Esophagus squamous epithelium (tissue), 5 donors: Measurements from ENCODE around the gene EEF1AKMT1. TPM values are rescaled to one million over a fixed set of nuclear protein-coding genes. Genes with fewer than 3 reads are reported as not detected.

Experiments
- DNase-seq: peaks from one replicate; lab custom pipeline; 2025; lab: John Stamatoyannopoulos, UW
- H3K27ac ChIP-seq, 4 donors: fragments of 200-600 bp; sonication (generic); one replicate each; pipeline ENCODE4 v1.5.1; 2016 to 2019; ENCODE audit warnings: mild to moderate bottlenecking in 1 of 4
- H3K27me3 ChIP-seq, 4 donors: fragments of 200-600 bp; sonication (generic); 1 replicate in 3 of 4; 2 replicates in 1 of 4; pipeline versions ENCODE4 v1.5.1 to v1.6.0; 2017 to 2021; ENCODE audit warnings: antibody characterized with exemption in 1 of 4
- H3K36me3 ChIP-seq, 3 donors: fragments of 200-600 bp; sonication (generic); one replicate each; pipeline ENCODE4 v1.5.1; 2016 to 2019
- H3K4me1 ChIP-seq, 3 donors: fragments of 200-600 bp; sonication (generic); one replicate each; pipeline ENCODE4 v1.5.1; 2017 to 2019
- H3K4me3 ChIP-seq, 4 donors: fragments of 200-600 bp; sonication (generic); 1 replicate in 3 of 4; 2 replicates in 1 of 4; pipeline ENCODE4 v1.5.1; 2016 to 2019; ENCODE audit warnings: mild to moderate bottlenecking in 2 of 4, moderate library complexity in 1 of 4
- H3K9me3 ChIP-seq, 3 donors: fragments of 200-600 bp; sonication (generic); one replicate each; pipeline ENCODE4 v1.5.1; 2016 to 2019
- POLR2A ChIP-seq, 4 donors: fragments of 450-650 bp; IDR thresholded peaks; one replicate each; pipeline ENCODE4 v1.6.1; 2017; ENCODE audit warnings: antibody characterized with exemption in 4 of 4, mild to moderate bottlenecking in 4 of 4, moderate library complexity in 3 of 4
- WGBS, 2 donors: methylation state at CpG; one replicate each; pipeline ENCODE4 v1.1.5; 2018; 5-methylcytosine and 5-hydroxymethylcytosine counted together
- intact Hi-C: fragments of 100-400 bp; cut with DNase I; formaldehyde crosslinking; loops from one replicate; pipeline ENCODE4 v1.15.0; 2022
- total RNA-seq, 4 donors: library from RNA; depleted of rRNA; stranded (reverse); fragments of >200 nt; gene quantifications; one replicate each; pipeline ENCODE4 v1.1.0, GENCODE V29; 2016
- TF ChIP-seq, protein P1 (sequence below), 6 experiments: fragments of 450-650 bp in 4 of 6; fragments of 200-600 bp in 2 of 6; sonication (generic) in 2 of 6; IDR thresholded peaks; one replicate each; pipeline ENCODE4 v1.5.1; 2016 to 2019; ENCODE audit warnings: antibody characterized with exemption in 6 of 6, mild to moderate bottlenecking in 4 of 6, moderate library complexity in 4 of 6
- donor health status: DM: yes; HTN: yes; CAD: no.

EEF1AKMT1 gene
- total RNA-seq, 4 donors from 2014 or later = 2.2 to 8.4 (median 5.9) TPM

DNA sequence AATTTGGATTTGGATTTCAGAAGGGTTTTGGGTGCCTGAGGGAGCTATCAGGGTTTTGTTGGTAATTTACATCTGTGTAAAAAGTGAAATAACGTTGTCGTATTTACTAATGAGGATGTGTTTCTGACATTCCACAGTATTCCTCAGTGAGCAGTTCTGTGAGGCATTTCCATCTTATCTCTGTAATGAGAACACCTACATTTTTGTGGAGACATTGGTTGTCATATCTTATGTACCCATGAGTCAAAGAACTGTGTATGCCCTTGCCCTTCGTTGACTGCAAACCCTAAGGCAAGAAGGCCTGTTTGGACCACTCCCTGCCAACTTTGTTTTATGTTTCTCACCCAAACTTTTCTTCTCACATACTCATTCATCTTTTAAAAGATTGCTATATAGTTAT lies 84.5 kb downstream of the EEF1AKMT1 start:
- H3K4me1 ChIP-seq = no peaks in the 10 kb centered on the region
- no peaks in the 10 kb centered on the region for H3K27me3 ChIP-seq
- no peak for DNase-seq
- intact Hi-C loops = no loop called here
- no peak overlapping the region for H3K27ac ChIP-seq
- no peak for TF ChIP-seq POLR2A (IDR thresholded peaks at IDR 0.05)
- TF ChIP-seq, protein P1, sequence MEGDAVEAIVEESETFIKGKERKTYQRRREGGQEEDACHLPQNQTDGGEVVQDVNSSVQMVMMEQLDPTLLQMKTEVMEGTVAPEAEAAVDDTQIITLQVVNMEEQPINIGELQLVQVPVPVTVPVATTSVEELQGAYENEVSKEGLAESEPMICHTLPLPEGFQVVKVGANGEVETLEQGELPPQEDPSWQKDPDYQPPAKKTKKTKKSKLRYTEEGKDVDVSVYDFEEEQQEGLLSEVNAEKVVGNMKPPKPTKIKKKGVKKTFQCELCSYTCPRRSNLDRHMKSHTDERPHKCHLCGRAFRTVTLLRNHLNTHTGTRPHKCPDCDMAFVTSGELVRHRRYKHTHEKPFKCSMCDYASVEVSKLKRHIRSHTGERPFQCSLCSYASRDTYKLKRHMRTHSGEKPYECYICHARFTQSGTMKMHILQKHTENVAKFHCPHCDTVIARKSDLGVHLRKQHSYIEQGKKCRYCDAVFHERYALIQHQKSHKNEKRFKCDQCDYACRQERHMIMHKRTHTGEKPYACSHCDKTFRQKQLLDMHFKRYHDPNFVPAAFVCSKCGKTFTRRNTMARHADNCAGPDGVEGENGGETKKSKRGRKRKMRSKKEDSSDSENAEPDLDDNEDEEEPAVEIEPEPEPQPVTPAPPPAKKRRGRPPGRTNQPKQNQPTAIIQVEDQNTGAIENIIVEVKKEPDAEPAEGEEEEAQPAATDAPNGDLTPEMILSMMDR (IDR thresholded peaks at IDR 0.05) = no peak
- H3K36me3 ChIP-seq = no peaks in the 10 kb centered on the region
- whole genome bisulfite sequencing, 2 donors = 78 to 82% methylated on average over 3 of the region's 3 CpGs
- no peaks in the 10 kb centered on the region for H3K9me3 ChIP-seq
- no peak overlapping the region for H3K4me3 ChIP-seq

DNA sequence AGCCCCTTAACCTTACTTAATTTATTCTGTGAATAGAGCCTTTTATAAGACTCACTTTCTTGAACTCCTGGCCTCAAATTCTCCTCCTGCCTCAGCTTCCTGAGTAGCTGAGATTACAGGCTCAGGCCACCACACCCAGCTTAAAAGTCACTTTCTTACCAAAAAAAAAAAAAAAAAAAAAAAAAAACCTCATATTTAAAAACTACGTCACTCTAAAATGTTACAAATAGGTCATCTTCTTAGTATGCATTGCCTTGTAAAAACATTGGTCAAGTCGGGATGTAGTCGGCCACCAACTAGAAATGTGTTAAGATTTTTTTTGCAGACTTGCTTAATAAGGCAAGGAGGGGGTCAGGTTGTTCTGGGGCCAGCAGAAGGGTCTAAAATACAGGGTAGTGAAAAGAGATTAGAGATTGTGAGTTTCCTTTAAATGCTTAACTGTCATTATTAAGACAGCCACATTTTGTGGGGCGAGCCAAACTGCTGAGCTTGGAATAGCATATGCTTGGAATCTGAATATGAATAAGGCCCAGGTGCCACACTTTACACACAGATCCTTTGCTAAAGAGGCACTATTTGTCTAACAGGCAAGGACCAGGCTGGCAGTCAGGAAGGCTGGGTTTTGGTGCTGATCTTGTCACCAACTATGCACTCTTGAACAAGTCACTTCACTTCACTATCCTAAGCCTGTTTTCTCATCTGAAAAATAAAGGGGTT lies 86.7 kb downstream of the EEF1AKMT1 start:
- TF ChIP-seq, protein P1 (IDR thresholded peaks at IDR 0.05) = no peak
- TF ChIP-seq POLR2A (IDR thresholded peaks at IDR 0.05) = no peak
- intact Hi-C loops = no loop called here
- WGBS, 2 donors = 87 to 89% methylated on average over 4 of the region's 4 CpGs
- Histone ChIP-seq H3K4me3 (no peak overlapping the region), H3K27me3 (no peaks in the 10 kb centered on the region), H3K9me3 (no peaks in the 10 kb centered on the region), H3K4me1 (no peaks in the 10 kb centered on the region), H3K36me3 (no peaks in the 10 kb centered on the region), H3K27ac (no peak overlapping the region)
- DNase-seq = no peak

DNA sequence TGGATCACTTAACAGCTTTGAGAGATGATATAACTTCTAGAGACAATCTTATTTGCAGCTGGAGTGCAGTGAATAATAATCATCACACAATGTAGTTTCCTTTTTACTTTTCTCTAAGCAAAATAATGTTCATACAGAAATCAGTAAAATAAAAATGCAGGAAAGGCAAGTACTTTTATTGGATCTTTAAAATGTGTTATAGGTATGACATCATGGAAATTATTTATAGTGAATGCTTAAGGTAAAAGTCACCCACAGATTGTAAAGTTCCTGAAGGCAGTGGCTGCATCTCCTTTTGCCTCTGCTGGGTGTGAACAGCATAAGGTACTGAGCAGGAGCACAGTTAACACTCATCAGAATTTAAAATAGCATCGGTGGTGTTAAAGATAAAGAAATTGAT lies 87.6 kb downstream of the EEF1AKMT1 start:
- Histone ChIP-seq H3K4me1 (no peaks in the 10 kb centered on the region), H3K27ac (no peak overlapping the region), H3K27me3 (no peaks in the 10 kb centered on the region), H3K36me3 (no peaks in the 10 kb centered on the region), H3K4me3 (no peak overlapping the region), H3K9me3 (no peaks in the 10 kb centered on the region)
- TF ChIP-seq, protein P1 (IDR thresholded peaks at IDR 0.05) = no peak
- TF ChIP-seq POLR2A (IDR thresholded peaks at IDR 0.05) = no peak
- DNase-seq = no peak
- intact Hi-C loops = no loop called here
- 84 to 93% methylated on average over 1 of the region's 1 CpG for WGBS, 2 donors

DNA sequence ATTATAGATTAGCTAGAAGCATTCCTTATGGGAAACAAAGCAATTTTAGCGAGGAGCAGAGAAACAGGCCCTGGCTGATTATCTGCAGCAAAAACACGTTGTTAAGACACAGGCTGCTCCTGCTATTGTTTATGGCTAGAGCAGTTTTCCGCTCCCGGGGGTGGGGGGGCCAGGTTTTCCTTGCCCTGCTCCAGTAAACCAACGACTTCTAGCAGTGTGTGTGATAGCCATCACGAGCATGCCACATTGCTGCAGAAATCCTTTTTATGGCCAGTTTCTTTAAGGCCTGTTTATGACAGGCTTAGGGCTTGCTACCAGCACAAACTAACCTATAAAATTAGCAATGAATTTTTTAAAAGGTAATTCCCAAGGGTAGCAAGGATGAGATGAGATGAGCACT lies 88.7 kb downstream of the EEF1AKMT1 start:
- H3K9me3 ChIP-seq = no peaks in the 10 kb centered on the region
- no peaks in the 10 kb centered on the region for H3K27me3 ChIP-seq
- WGBS, 2 donors = 74 to 76% methylated on average over 4 to 6 of the region's 6 CpGs
- intact Hi-C loops = no loop called here
- H3K36me3 ChIP-seq = no peaks in the 10 kb centered on the region
- no peak for DNase-seq
- H3K27ac ChIP-seq = no peak overlapping the region
- H3K4me1 ChIP-seq = no peaks in the 10 kb centered on the region
- H3K4me3 ChIP-seq = no peak overlapping the region
- TF ChIP-seq, protein P1 (IDR thresholded peaks at IDR 0.05) = no peak
- TF ChIP-seq POLR2A (IDR thresholded peaks at IDR 0.05) = no peak

DNA sequence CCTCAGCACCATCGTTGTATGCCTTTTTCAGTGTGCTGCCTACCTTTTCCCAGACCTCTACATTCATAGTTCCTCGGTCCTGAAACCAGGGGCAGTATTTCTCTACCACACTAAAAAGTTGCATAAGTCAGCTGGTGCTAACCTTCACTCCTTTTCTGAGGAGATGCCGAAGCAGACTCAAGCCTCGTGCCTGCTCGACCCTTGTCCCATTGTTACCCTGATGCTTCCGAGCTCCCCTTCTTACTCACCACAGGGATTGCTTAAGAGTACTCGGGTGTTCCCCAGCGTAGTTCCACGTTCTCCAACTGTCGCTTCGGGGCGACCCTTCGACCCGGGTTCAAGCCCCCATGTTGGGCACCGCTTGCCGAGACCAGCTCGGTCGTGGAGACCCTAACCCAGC lies 89.2 kb downstream of the EEF1AKMT1 start:
- H3K36me3 ChIP-seq = no peaks in the 10 kb centered on the region
- TF ChIP-seq, protein P1 (IDR thresholded peaks at IDR 0.05) = no peak
- no peak for TF ChIP-seq POLR2A (IDR thresholded peaks at IDR 0.05)
- no peaks in the 10 kb centered on the region for H3K4me1 ChIP-seq
- 68 to 83% methylated on average over 9 to 14 of the region's 18 CpGs for WGBS, 2 donors
- H3K4me3 ChIP-seq = no peak overlapping the region
- H3K9me3 ChIP-seq = no peaks in the 10 kb centered on the region
- intact Hi-C loops = no loop called here
- no peaks in the 10 kb centered on the region for H3K27me3 ChIP-seq
- no peak overlapping the region for H3K27ac ChIP-seq
- no peak for DNase-seq
